WI38 (cell line): ENCODE measurements around the gene CTIF.
"Not testable (repeated sequence)": the region's sequence is repeated elsewhere in the genome, so short reads cannot be mapped to it uniquely, and the experiment has no call there.

Experiments used
- H3K4me3 ChIP-seq: 2 replicates; pipeline ENCODE4 v1.5.1; 2011; ENCODE audit warnings: low read depth, mild to moderate bottlenecking, control low read depth, low read length
- CTCF ChIP-seq: IDR thresholded peaks from 2 replicates; pipeline ENCODE4 v1.5.1; 2012; ENCODE audit warnings: low read depth, mild to moderate bottlenecking, control low read depth, low read length

Gene CTIF

GRCh38 chr18:48643262-48643661, 104.4 kb downstream of the CTIF start:
- TF ChIP-seq CTCF: no peak
- no peak overlapping the region for H3K4me3 ChIP-seq

GRCh38 chr18:48644029-48644428, 105.2 kb downstream of the CTIF start:
- no peak for TF ChIP-seq CTCF
- no peak overlapping the region for H3K4me3 ChIP-seq

GRCh38 chr18:48645427-48646002, 106.7 kb downstream of the CTIF start:
- no peak overlapping the region for H3K4me3 ChIP-seq
- TF ChIP-seq CTCF: no peak

GRCh38 chr18:48646976-48647375, 108.1 kb downstream of the CTIF start:
- H3K4me3 ChIP-seq: no peak overlapping the region

GRCh38 chr18:48649231-48649630, 110.4 kb downstream of the CTIF start:
- no peak for TF ChIP-seq CTCF

More at GRCh38 chr18:48646976-48647375, 108.1 kb downstream of the CTIF start:
- no peak for TF ChIP-seq CTCF

GRCh38 chr18:48654591-48654990, 115.8 kb downstream of the CTIF start:
- not testable (repeated sequence) for H3K4me3 ChIP-seq

More at GRCh38 chr18:48649231-48649630, 110.4 kb downstream of the CTIF start:
- H3K4me3 ChIP-seq: no peak overlapping the region

- TF ChIP-seq CTCF: no peak
These were observed 116.7 kb downstream of the CTIF start for GRCh38 chr18:48655508-48655907.

GRCh38 chr18:48656176-48656575, 117.3 kb downstream of the CTIF start:
- no peak overlapping the region for H3K4me3 ChIP-seq
- no peak for TF ChIP-seq CTCF

More at GRCh38 chr18:48655508-48655907, 116.7 kb downstream of the CTIF start:
- H3K4me3 ChIP-seq: no peak overlapping the region
